Stimulated activated CD4-positive, alpha-beta T cell treated with anti-CD3 and anti-CD28 coated beads, Interleukin-12 subunit alpha, Interleukin-12 subunit beta, amount 100 ng/mL, for 24 hours (primary cell): ENCODE measurements around the gene CALY.

Experiments
- DNase-seq, 2 experiments: peaks; one replicate each; pipeline ENCODE4 v3.0.0-alpha.2; 2020; ENCODE audit warnings: low read depth in 2 of 2

CALY gene

DNA sequence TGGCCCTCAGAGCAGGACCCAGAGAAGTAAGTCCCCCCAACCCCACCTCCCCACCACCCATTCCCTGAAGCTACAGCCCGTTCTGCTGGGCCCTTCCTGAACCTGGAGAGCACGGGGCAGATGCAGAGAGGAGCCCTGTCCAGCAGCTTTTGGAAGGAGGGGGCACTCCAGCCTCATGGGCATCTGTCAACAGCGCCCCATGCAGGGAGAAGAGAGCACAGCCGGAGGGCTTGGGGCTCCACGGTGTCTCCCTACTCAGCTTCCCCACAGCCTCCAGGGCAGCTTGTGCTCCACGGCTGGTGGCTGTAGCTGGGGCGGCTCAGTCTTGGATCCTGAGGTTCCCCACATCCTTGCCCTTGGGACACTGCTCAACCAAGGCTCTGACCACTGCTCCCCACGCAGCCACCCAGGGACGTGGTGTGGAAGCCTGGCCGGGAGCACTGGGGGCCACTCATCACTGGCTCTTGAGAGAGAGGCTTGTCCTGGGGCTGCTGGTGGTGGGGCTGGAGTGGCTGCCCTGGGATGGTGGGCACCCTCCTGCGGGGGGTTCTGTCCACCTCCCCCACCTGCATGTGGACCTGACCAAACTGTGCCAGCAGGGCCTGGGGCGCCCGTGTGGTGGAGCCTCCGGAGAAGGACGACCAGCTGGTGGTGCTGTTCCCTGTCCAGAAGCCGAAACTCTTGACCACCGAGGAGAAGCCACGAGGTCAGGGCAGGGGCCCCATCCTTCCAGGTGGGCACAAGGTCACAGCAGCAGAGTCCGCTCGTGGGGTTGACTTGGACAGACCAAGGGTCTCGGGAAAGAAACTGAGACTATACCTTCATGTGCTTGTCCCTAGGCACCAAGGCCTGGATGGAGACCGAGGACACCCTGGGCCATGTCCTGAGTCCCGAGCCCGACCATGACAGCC, 15.0 kb upstream of the CALY start:
- DNase-seq, result no peak

DNA sequence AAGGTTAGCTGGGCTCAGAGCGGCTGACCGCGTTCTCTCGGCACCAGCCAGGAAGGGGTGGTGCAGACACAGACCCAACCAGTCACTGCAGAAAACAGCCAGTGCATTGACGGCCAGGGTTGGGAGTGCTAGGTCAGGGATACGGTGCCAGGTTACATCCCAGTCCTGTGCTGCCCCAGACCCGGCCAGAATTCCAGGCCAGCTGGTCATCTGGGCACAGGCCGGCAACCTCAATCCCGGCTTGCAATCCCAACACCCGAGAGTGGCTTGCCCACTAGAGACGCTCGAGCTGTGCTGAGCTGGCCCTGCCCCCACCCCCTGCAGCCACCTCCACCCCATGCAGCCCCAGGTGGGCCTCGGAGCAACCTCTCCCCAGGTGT, 14.2 kb upstream of the CALY start:
- DNase-seq, result no peak

DNA sequence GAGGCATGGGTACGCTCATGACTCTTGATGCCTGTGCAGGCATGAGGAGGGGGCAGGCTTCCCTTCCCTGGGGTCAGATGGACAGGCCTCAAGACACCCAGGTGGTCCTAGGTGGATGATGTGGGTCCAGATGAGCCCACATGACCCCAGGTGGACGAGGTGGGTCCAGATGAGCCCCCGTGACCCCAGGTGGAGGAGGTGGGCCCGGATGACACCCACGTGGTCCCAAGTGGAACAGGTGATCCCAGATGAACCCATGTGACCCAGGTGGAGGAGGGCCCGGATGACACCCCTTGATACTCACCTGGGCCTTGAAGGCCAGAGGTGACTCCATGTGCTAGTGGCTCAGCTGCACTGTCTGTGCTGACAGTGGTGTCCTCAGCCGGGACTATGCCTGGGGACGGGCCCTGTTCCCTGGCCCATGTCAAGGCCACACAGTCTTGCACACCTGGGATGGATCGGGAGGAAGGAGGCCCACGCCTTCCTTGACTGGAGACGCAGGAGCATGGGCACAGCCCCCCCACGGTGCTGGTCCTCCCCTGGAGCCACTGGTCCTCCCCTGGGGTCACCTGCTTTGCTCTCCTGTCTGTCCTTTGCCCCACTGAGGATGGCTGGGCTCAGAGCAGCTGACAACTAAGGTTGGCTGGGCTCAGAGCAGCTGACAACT, 13.7 kb upstream of the CALY start:
- no peak for DNase-seq

DNA sequence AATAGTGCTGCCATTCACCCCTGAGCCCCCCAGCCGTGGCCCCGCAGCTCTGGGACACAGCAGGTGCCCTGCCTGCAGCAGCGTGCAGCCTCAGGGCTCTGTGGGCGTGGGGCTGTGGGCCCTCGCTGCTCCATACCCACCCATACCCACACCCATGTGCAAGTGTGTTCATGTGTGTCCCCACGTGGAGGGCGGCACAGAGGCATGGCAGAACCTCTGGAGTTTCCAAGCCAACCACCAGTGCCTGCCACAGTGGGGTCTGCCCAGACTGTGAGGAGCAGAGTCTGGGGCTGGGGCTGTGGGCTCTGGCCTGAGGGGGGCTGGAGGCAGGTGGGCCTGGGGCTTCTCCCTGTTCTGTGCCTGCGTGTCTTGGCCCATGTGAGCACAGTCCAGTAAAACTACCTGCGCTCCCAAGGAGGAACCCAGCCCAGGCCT, 12.9 kb upstream of the CALY start:
- no peak for DNase-seq

DNA sequence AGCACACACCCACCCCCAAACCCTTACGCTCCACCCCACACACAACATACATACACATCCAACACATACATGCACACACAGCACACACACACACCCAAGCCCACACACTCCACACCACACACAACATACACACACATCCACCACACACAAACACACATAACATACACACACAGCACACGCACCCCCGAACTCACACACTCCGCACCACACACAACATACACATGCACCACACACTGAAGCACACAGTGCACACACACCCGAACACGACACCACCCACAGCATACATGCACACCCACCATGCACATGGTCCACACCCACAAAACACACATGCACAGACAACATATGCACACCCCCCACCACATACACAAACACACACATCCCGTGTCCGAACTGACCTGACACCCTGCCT, 12.5 kb upstream of the CALY start:
- DNase-seq, result no peak

DNA sequence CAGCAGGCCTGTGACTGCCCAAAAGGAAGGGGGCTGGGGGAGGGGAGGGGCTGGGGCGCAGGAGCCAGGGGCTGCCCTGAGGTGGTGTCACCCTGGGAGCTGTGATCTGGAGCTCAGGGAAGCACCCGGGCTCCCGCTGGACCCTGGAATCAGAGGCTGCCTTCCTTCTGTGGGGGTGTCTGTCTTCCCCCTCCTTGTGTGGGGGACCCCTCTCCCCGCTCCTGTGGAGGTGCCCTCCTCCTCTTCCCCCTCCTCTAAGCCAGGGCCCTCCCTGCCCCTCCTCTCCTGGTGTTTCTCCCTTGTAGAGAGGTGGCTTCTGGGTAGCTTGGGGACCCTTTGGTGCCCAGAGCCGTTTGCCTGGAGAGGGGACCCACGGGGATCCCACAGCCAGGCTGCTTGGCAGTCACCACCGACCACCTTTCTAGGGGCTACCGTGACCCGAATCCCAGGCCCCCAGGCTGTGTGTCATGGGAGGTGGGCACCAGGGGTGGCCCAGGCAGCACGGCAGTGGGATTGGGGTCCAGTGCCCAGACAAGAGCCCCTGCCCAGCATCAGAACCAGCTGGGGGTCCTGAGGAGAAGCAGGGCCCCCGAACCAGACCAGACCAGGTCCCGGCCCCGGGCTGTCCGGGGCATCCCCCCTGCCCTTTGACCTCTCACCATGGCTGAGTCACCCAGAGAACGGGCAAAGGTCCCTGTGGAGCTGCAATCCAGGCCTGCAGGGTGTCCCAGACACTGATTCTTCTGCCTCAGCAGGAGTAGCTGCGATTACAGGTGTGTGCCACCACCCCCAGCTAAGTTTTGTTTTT, 11.2 kb upstream of the CALY start:
- no peak for DNase-seq

DNA sequence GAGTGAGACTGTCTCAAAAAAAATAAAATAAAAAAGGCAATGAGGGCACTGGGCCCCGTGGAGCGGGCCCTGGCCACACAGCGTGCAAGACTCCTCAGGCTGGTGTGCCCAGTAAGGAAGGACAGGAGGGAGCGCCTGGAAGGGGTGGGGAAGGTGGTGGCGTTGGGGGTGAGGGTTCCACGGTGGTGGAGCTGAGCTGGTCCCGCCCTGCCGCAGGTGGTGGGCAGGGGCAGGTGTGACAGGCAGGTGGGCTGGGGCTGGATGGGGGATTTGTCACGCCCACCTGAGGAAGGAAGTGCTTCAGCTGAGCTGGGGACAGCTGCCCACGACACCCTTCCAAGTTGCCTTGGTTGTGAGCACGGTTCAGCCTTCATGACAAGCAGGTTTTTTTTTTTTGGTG, 9.7 kb upstream of the CALY start:
- DNase-seq, result no peak

DNA sequence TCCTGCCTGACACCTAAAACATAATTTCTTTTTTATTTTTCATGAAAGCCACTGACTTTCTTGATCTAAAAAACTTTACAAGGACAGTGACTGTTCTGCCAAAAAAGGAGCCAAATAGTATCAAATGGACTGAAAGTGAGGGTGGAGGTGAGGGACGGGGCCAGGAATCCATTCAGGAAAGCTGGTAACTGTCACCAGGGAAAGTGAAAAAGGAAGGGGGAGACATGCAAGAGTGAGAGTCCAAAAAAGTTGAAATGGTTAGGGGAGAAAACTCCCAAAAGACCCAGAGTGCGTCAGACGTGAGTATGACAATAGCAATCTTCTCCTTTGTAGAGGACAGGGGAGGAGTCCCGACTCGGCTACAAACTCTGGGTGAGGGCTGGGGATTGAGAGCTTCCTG, 7.5 kb upstream of the CALY start:
- no peak for DNase-seq

DNA sequence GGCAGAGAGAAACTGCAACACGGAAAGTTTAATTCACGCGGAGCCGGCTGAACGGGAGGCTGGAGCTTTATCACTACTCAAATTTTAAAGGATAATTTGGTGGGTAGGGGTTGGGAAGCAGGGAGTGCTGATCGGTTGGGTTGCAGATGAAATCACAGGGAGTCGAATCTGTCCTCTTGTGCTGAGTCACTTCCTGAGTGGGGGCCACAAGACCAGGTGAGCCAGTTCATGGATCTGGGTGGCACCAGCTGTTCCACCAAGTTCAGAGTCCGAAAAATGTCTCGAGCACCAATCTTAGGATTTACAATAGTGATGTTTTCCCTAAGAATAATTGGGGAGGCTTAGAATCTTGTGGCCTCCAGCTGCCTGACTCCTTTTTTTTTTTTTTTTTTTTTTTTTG, 6.9 kb upstream of the CALY start:
- DNase-seq, result no peak

DNA sequence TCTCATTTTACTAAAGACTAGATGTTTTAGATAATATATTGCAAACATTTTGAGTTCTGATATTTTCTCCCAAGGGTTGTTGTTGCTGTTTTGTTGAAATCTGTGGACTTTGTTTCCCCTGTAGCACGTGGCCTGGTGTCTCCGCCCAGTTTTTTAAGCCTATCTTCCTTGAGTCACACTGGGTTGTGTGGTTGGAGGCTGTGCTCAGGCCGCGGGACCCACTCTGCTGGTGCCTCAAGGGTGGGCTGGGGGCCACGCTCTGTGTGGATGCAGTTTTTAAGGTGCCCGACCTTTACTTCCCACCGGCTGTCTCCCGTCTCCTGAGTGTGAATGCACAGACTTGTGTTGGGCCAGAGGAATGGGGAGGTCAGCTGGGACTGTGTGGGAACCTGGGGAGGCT, 6.2 kb upstream of the CALY start:
- no peak for DNase-seq

DNA sequence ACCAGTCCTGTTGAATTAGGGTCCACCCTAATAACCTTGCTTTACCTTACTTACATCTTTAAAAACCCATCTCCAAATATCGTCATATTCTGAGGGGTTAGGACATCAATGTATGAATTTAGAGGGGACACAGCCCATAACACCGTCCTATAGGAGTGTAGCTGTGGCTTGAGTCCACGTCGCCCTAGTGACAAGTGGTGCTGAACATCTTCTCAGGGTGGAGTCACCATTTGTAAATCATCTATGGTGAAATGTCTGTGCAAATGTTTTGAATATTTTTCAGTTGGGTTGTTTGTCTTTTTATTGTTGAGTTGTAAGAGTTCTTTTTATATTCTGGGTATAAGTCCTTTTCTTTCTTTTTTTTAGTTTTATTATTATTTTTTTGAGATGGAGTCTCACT, 5.3 kb upstream of the CALY start:
- no peak for DNase-seq

DNA sequence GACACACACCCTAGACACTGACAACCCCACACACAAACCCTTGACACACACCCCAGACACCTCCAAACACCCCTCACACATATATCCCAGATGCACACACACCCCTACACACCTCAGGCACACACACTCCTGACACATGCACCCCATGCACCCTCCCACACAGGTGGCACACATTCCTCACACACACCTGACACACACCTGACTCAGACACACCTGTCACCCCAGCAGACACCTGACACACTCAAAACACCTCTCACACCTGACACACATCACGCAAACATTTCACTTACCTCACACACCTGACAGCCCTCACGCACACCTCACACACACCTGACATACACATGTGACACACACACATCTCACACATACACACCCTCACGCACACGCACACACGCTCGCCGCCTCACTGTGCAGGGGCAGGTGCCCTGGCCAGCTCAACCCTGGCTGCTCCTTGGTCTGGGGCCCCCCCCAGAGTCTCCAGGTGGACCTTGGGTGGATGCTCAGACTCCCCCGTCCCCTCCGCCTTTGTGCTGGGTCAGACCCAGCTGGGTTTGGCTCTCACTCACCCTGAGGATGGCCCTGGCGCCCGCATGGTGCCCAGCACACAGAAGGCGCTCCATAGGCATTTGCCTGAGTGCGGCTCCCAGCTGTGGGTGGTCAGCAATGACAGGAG, 3.1 kb upstream of the CALY start:
- DNase-seq, result no peak

DNA sequence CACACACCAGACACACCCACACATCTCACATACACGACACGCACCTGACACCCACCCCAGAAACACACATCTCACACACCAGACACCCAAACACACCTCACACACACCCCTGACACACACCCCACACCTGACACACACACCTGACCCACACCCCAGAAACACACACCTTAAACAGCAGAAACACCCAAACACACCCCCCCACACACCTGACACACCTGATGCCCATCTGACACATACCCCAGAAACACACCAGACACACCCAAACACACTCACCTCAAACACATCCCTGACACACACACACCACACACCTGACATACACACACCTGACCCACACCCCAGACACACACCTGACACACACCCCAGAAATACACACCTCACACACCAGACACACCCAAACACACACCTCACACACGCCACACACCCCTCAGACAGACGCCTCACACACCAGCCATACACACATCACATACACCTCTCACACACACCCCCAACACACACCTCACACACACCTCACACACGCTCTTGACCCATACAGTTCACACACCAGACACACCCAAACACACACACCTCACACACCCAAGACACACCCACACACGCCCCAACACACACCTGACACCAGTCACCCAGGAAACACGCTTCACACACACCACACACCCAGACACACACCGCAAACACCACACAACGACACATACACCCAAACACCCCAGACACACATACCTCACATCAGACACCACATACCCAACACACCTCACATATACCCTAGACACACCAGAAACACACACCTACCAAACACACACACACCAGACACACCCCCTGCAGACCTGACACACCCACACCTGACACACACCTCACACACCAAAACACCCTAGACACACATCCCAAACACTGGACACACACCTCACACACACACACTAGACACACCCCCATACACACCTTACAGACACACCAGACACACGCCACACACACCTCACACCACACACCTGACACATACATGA, 1.7 kb upstream of the CALY start:
- DNase-seq, result no peak

DNA sequence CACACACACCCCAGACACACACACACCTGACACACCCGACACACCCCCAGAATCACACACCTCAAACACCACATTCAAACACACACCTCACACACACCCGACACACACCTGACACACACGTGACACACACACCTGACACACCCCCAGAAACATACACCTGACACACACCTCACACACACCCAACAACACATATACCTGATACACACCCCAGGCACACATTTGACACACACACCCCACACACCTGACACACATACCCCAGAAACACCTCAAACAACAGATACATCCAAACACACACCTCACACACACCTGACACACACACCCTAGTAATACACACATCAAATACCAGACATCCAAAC, 652 bp upstream of the CALY start:
- DNase-seq, result no peak

DNA sequence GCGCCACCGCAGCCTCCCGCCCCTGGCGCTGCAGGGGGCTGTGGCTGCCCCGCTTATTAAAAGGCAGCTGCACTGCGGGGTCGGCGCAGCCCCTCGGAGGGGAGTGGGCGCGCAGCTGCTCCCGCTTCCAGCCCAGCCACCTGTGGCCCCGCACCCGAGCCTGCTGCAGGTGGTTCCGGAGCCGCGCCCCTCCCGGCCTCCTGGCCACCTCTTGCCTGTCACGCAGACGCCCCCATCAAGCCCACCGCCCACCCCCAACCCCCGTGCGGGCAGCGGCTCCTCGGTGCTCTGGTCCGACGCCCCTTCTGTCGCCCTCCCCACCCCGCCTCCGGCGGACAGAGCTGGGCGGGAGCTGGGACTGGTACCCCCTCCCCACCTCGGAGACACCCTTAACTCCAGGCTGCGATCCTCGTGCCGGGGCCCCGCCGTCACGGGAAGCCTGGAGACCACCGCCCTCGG, 549 bp downstream of the CALY start:
- no peak for DNase-seq

DNA sequence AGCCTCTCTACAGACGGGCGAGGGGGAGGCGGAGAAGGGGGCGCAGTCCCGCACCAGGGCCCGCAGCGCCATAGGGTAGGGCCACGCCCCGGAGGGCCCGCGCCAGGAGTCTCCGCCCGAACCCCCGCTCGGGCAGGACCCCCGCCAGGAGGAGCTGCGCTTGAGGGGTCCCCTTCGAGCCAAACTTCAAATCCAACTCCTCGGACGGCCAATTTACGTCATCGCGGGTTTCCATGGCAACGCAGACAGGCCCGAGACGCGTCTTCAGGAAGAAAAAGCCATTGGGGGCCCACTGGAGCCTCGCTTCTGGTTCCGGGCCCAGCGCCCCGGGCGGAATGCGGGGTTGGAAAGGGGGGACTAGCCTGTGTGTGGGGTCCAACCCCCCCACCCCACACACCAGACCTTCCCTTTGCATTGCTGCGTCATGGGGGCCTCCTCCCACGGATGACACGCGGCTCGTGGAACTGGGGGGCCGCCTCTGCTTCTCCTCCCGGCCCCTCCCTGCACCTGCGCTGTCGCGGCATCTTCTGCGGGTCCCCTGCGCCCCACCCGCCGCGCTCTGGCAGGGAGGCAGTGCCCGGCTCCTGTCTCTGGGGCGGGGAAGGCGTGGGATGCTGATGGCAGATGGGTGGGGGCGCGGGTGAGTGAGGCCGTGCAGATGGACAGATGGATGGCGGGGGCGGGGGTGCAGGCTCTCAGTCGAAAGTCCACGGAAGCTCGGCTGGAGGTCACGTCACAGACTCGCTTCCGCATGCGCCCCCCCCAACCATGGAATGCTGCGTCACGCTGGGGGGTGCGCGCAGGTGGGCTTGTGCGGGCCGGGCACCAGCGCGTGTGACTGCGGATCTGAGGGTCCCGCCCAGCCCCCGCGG, 1.2 kb downstream of the CALY start:
- peak; percentile 45 to 60 for DNase-seq

DNA sequence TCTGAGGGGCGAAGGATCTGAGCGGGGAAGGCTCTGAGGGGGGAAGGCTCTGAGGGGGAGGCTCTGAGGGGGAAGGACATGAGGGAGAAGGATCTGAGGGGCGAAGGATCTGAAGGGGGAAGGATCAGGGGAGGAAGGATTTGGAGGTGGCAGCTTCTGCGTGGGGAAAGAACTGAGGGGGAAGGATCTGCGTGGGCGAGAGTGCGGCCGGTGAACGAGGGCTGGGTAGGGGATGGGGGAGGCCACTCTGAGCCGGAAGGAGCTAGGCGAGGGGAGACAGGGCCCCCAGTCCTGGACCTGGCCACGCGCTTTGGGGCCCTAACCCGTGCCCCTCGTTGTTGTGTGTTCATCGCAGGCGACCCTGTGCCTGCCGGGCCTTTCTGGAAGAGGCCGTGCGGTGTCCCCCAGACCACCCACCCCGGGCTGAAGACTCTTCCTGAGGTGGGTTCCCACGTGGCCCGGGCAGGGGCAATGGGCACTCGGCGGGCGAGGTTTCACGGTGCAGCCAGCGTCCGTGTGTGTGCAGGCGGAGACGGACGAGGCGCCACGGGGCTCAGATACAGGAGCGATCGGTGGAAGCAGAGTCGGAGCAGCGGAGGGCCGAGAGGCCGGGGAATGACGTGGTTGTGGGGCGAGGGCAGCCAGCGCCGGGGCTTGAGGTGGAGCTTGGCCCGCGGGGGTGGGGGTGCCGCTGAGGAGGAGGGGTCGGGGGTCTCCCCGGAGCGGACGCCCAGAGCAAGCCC, 2.0 kb downstream of the CALY start:
- peak in 1 of 2 experiments; percentile 23 for DNase-seq

DNA sequence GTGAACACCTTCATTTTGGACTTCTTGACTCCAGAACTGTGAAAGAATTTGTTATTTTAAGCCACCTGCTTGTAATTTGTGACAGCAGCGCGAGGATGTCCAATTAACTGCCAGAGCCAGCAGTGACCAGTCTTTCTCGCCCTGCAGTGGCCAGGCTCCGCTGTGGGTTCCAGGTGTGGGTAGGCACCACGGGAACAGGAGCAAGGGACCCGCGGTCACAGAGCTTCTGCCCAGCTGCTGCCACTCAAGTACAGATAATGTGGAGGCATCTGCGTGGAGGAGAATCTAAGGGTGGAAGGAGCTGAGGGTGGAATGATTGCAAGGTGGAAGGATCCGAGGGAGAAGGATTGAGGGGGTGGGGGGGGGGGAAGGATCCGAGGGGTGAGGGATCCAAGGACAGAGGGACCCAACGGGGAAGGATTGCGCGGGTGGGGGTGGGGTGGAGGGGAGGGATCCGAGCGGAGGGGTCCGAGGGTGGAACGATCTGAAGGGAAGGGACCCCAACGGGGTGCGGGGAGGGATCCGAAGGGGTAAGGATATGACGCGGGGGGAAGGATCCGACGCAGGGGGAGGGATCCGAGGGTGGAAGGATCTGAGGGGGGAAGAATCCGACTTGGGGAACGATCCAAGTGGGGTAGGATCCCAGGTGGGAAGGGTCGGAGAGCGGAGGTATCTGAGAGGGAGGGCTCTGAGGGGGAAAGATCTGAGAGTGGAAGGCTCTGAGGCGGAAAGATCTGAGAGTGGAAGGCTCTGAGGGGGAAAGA, 3.6 kb downstream of the CALY start:
- no peak for DNase-seq
